Measurements from ENCODE around the gene RAPGEF2. TPM values are rescaled to one million over a fixed set of nuclear protein-coding genes. Genes with fewer than 3 reads are reported as not detected.
A peak's percentile ranks its signal among the peaks of the same experiment; 100 is the strongest.

Gene RAPGEF2
- total and polyA plus RNA-seq, 8 donors, result 3.3 to 78.1 (median 37.2) TPM

DNA sequence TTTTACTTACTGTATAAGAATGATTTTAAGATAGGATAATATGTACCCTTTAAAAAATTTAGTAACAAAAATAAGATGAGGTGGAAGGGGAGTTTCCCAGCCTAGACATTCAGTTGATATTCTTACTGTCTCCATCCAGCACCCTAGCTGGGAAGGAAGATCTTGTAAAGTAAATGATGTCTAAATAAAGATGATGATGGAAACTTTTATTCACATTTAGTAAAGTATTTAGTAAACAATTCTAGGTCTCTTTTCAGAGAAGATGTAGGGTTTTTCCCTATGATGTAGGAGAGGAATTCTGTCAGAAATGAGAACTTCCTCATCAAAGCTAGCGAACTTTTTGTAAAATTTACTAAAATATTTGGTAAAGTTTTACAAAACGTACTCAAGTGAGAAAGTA lies 136.8 kb downstream of the RAPGEF2 start:
- Histone ChIP-seq H3K4me1 (peaks cover 0 to 20% (median 7%) of the 10 kb centered on the region in 4 donors), H3K27ac (peak overlapping the region in 3 of 5 donors; percentile 48 to 62 (median 59)), H3K4me3 (no peak overlapping the region), H3K27me3 (no peaks in the 10 kb centered on the region), H3K9me3 (no peaks in the 10 kb centered on the region), H3K36me3 (no peaks in the 10 kb centered on the region)
- DNase-seq, result no peak
- intact Hi-C loops (cut with DNase I; ENCODE audit: low total_unique reads), result no loop called here
- TF ChIP-seq EP300 (IDR thresholded peaks at IDR 0.05), result no peak
- TF ChIP-seq POLR2AphosphoS5 (IDR thresholded peaks at IDR 0.05), result no peak
- TF ChIP-seq, protein P1, sequence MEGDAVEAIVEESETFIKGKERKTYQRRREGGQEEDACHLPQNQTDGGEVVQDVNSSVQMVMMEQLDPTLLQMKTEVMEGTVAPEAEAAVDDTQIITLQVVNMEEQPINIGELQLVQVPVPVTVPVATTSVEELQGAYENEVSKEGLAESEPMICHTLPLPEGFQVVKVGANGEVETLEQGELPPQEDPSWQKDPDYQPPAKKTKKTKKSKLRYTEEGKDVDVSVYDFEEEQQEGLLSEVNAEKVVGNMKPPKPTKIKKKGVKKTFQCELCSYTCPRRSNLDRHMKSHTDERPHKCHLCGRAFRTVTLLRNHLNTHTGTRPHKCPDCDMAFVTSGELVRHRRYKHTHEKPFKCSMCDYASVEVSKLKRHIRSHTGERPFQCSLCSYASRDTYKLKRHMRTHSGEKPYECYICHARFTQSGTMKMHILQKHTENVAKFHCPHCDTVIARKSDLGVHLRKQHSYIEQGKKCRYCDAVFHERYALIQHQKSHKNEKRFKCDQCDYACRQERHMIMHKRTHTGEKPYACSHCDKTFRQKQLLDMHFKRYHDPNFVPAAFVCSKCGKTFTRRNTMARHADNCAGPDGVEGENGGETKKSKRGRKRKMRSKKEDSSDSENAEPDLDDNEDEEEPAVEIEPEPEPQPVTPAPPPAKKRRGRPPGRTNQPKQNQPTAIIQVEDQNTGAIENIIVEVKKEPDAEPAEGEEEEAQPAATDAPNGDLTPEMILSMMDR (IDR thresholded peaks at IDR 0.05), result no peak
- TF ChIP-seq POLR2A (IDR thresholded peaks at IDR 0.05), result no peak
- 79 to 88% (median 81%) methylated on average over 2 of the region's 2 CpGs for whole genome bisulfite sequencing, 5 donors

DNA sequence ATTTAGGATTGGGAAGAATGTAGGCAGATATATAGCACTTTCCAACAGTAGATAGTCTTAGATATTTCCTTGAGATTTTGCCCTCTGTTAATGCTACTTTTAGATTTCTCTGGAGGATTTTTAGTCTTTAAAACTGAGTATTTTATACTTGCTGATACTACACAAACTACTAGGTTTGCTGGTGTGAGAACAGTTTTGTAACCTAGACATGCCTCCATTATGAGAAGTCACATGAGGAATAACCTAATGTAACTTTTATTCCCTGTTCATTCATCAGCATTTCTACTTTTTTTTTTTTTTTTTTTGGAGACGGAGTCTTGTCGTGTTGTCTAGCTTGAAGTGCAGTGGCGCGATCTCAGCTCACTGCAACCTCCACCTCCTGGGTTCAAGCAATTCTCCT lies 137.2 kb downstream of the RAPGEF2 start:
- intact Hi-C loops (cut with DNase I; ENCODE audit: low total_unique reads), result no loop called here
- 74 to 95% (median 86%) methylated on average over 4 of the region's 4 CpGs for WGBS, 5 donors

DNA sequence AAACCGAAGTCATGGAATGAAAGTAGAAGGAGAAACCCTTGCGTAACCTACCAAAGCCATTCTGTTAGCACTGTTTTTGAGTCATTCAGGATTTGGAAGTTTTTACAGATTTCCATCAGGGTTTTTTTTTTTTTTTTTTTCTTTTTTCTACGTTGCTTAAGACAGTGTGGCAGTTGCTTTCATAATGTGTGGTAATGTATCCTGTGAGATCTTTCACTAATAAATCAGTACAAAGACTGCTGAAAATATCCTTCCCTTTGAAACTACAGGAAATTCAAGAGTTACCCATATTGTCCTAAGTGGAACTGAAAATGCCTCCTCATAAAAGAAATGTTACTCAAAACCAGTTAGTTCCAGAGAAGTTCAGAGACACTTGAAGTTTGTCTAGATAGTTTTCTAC lies 137.8 kb downstream of the RAPGEF2 start:
- no peak for DNase-seq

More for the DNA sequence above, 137.2 kb downstream of the RAPGEF2 start:
- Histone ChIP-seq H3K4me3 (no peak overlapping the region), H3K9me3 (no peaks in the 10 kb centered on the region), H3K4me1 (peaks cover 0 to 17% (median 7%) of the 10 kb centered on the region in 4 donors), H3K27ac (peak overlapping the region in 4 of 5 donors; percentile 45 to 62 (median 54)), H3K36me3 (no peaks in the 10 kb centered on the region), H3K27me3 (no peaks in the 10 kb centered on the region)
- TF ChIP-seq POLR2AphosphoS5 (IDR thresholded peaks at IDR 0.05) (no peak), EP300 (IDR thresholded peaks at IDR 0.05) (no peak), POLR2A (IDR thresholded peaks at IDR 0.05) (no peak)
- TF ChIP-seq, protein P1 (IDR thresholded peaks at IDR 0.05), result no peak
- no peak for DNase-seq

DNA sequence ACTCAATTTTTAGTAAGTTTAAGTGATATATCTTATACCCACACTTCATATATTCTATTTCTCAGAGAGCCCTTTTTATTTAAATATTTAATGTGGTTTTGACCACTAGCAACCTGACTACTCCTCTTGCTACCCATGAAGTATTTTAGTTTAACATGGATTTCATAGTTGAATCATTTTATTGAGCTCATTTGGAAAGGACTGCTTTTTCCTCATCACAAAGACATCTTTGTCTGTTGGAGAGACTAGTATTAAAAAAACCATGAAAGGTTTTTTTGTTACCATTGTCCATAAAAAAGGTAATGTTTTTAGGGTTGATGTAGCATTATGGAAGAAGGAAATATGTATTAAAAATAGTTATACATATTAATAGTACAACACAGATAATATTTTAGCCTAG lies 139.5 kb downstream of the RAPGEF2 start:
- Histone ChIP-seq H3K4me1 (peaks cover 0 to 14% (median 5%) of the 10 kb centered on the region in 4 donors), H3K27me3 (no peaks in the 10 kb centered on the region), H3K27ac (no peak overlapping the region), H3K9me3 (no peaks in the 10 kb centered on the region), H3K36me3 (no peaks in the 10 kb centered on the region), H3K4me3 (no peak overlapping the region)
- intact Hi-C loops (cut with DNase I; ENCODE audit: low total_unique reads), result no loop called here
- no peak for TF ChIP-seq EP300 (IDR thresholded peaks at IDR 0.05)
- TF ChIP-seq, protein P1 (IDR thresholded peaks at IDR 0.05), result no peak
- no peak for TF ChIP-seq POLR2AphosphoS5 (IDR thresholded peaks at IDR 0.05)
- TF ChIP-seq POLR2A (IDR thresholded peaks at IDR 0.05), result no peak
- DNase-seq, result no peak

More for the DNA sequence above, 137.8 kb downstream of the RAPGEF2 start:
- Histone ChIP-seq H3K27ac (peak overlapping the region in 4 of 5 donors; percentile 45 to 62 (median 54)), H3K27me3 (no peaks in the 10 kb centered on the region), H3K9me3 (no peaks in the 10 kb centered on the region), H3K4me1 (peaks cover 0 to 14% (median 5%) of the 10 kb centered on the region in 4 donors), H3K36me3 (no peaks in the 10 kb centered on the region), H3K4me3 (no peak overlapping the region)
- TF ChIP-seq POLR2A (IDR thresholded peaks at IDR 0.05), result no peak
- TF ChIP-seq POLR2AphosphoS5 (IDR thresholded peaks at IDR 0.05), result no peak
- TF ChIP-seq, protein P1 (IDR thresholded peaks at IDR 0.05), result no peak
- no peak for TF ChIP-seq EP300 (IDR thresholded peaks at IDR 0.05)
- intact Hi-C loops (cut with DNase I; ENCODE audit: low total_unique reads), result no loop called here
- WGBS, 5 donors, result 59 to 83% (median 72%) methylated on average over 3 of the region's 3 CpGs

Data from stomach (tissue), 9 donors.